Measurements from ENCODE around the gene MUC4. TPM values are rescaled to one million over a fixed set of nuclear protein-coding genes. Genes with fewer than 3 reads are reported as not detected.

The MUC4 gene
- total RNA-seq, 2 donors from 2014 or later, result 0.19 to 0.28 TPM

- H3K4me3 Mint-ChIP-seq, result no peak overlapping the region
- ATAC-seq (no peak), DNase-seq (ENCODE audit: low spot score) (peak; percentile 22)
- peaks cover 0 to 7% of the 10 kb centered on the region in 2 donors for H3K4me1 Mint-ChIP-seq (ENCODE audit: low read depth in 2 of 2)
- no peak overlapping the region for H3K27ac Mint-ChIP-seq
- no peaks in the 10 kb centered on the region for H3K36me3 Mint-ChIP-seq
- no peaks in the 10 kb centered on the region for H3K27me3 Mint-ChIP-seq
- no peaks in the 10 kb centered on the region for H3K9me3 Mint-ChIP-seq
Measured at GRCh38 chr3:195708626-195709481, 102.9 kb downstream of the MUC4 start.

GRCh38 chr3:195708061-195708460 is 103.7 kb downstream of the MUC4 start:
- no peak for ATAC-seq
- Mint-ChIP-seq H3K9me3 (no peaks in the 10 kb centered on the region), H3K27ac (no peak overlapping the region), H3K27me3 (no peaks in the 10 kb centered on the region), H3K4me3 (no peak overlapping the region), H3K4me1 (ENCODE audit: low read depth in 2 of 2) (peaks cover 0 to 7% of the 10 kb centered on the region in 2 donors), H3K36me3 (no peaks in the 10 kb centered on the region)
- DNase-seq (ENCODE audit: low spot score), result peak; percentile 57

GRCh38 chr3:195705081-195705991 is 106.4 kb downstream of the MUC4 start:
- Mint-ChIP-seq H3K4me3 (no peak overlapping the region), H3K4me1 (ENCODE audit: low read depth in 2 of 2) (peaks cover 0 to 7% of the 10 kb centered on the region in 2 donors), H3K9me3 (no peaks in the 10 kb centered on the region), H3K27me3 (no peaks in the 10 kb centered on the region), H3K36me3 (no peaks in the 10 kb centered on the region), H3K27ac (peak overlapping the region in 1 of 2 donors; percentile 26)
- peak; percentile 61 for DNase-seq (ENCODE audit: low spot score)
- peak; percentile 34 to 44 for ATAC-seq

- H3K9me3 Mint-ChIP-seq, result no peaks in the 10 kb centered on the region
Measured at GRCh38 chr3:195704433-195704999, 107.2 kb downstream of the MUC4 start.

GRCh38 chr3:195703776-195704175 is 108.0 kb downstream of the MUC4 start:
- Mint-ChIP-seq H3K27me3 (no peaks in the 10 kb centered on the region), H3K9me3 (no peaks in the 10 kb centered on the region), H3K4me3 (no peak overlapping the region), H3K27ac (no peak overlapping the region), H3K4me1 (ENCODE audit: low read depth in 2 of 2) (peaks cover 1 to 7% of the 10 kb centered on the region in 2 donors), H3K36me3 (peaks cover 2% of the 10 kb centered on the region)
- ATAC-seq (no peak), DNase-seq (ENCODE audit: low spot score) (no peak)

More at GRCh38 chr3:195704433-195704999, 107.2 kb downstream of the MUC4 start:
- ATAC-seq (no peak), DNase-seq (ENCODE audit: low spot score) (no peak)
- peaks cover 0 to 7% of the 10 kb centered on the region in 2 donors for H3K4me1 Mint-ChIP-seq (ENCODE audit: low read depth in 2 of 2)
- H3K27ac Mint-ChIP-seq, result peak overlapping the region in 1 of 2 donors; percentile 26
- H3K4me3 Mint-ChIP-seq, result no peak overlapping the region
- H3K36me3 Mint-ChIP-seq, result no peaks in the 10 kb centered on the region
- no peaks in the 10 kb centered on the region for H3K27me3 Mint-ChIP-seq

GRCh38 chr3:195701042-195701915 is 110.5 kb downstream of the MUC4 start:
- DNase-seq (ENCODE audit: low spot score) (peak; percentile 49), ATAC-seq (no peak)
- Mint-ChIP-seq H3K27me3 (no peaks in the 10 kb centered on the region), H3K4me1 (ENCODE audit: low read depth in 2 of 2) (peaks cover 7 to 9% of the 10 kb centered on the region in 2 donors), H3K4me3 (no peak overlapping the region), H3K36me3 (peaks cover 16% of the 10 kb centered on the region), H3K9me3 (no peaks in the 10 kb centered on the region), H3K27ac (no peak overlapping the region)

GRCh38 chr3:195700319-195700718 is 111.4 kb downstream of the MUC4 start:
- H3K27ac Mint-ChIP-seq, result no peak overlapping the region
- peaks cover 16% of the 10 kb centered on the region for H3K36me3 Mint-ChIP-seq
- H3K4me1 Mint-ChIP-seq (ENCODE audit: low read depth in 2 of 2), result peaks cover 0 to 9% of the 10 kb centered on the region in 2 donors
- peak; percentile 49 for DNase-seq (ENCODE audit: low spot score)
- H3K27me3 Mint-ChIP-seq, result no peaks in the 10 kb centered on the region
- H3K4me3 Mint-ChIP-seq, result no peak overlapping the region
- no peaks in the 10 kb centered on the region for H3K9me3 Mint-ChIP-seq
- ATAC-seq, result no peak

- ATAC-seq (peak in 1 of 2 donors; percentile 55), DNase-seq (ENCODE audit: low spot score) (peak; percentile 41)
- H3K4me3 Mint-ChIP-seq, result no peak overlapping the region
- H3K9me3 Mint-ChIP-seq, result no peaks in the 10 kb centered on the region
- no peaks in the 10 kb centered on the region for H3K27me3 Mint-ChIP-seq
- peaks cover 0 to 9% of the 10 kb centered on the region in 2 donors for H3K4me1 Mint-ChIP-seq (ENCODE audit: low read depth in 2 of 2)
- no peak overlapping the region for H3K27ac Mint-ChIP-seq
- H3K36me3 Mint-ChIP-seq, result peaks cover 16% of the 10 kb centered on the region
Measured at GRCh38 chr3:195699860-195700259, 111.9 kb downstream of the MUC4 start.

- Mint-ChIP-seq H3K9me3 (no peaks in the 10 kb centered on the region), H3K27ac (no peak overlapping the region), H3K4me1 (ENCODE audit: low read depth in 2 of 2) (peaks cover 0 to 9% of the 10 kb centered on the region in 2 donors), H3K36me3 (peaks cover 16% of the 10 kb centered on the region), H3K4me3 (no peak overlapping the region), H3K27me3 (no peaks in the 10 kb centered on the region)
- no peak for ATAC-seq
- DNase-seq (ENCODE audit: low spot score), result peak; percentile 34
Measured at GRCh38 chr3:195699388-195699771, 112.3 kb downstream of the MUC4 start.

GRCh38 chr3:195698647-195699387 is 112.9 kb downstream of the MUC4 start:
- DNase-seq (ENCODE audit: low spot score) (peak; percentile 57), ATAC-seq (no peak)
- H3K4me1 Mint-ChIP-seq (ENCODE audit: low read depth in 2 of 2), result peaks cover 0 to 11% of the 10 kb centered on the region in 2 donors
- H3K36me3 Mint-ChIP-seq, result peaks cover 18% of the 10 kb centered on the region
- no peak overlapping the region for H3K27ac Mint-ChIP-seq
- H3K4me3 Mint-ChIP-seq, result no peak overlapping the region
- no peaks in the 10 kb centered on the region for H3K27me3 Mint-ChIP-seq
- H3K9me3 Mint-ChIP-seq, result no peaks in the 10 kb centered on the region

- Mint-ChIP-seq H3K9me3 (no peaks in the 10 kb centered on the region), H3K36me3 (peaks cover 22% of the 10 kb centered on the region), H3K27me3 (no peaks in the 10 kb centered on the region), H3K27ac (no peak overlapping the region), H3K4me3 (no peak overlapping the region), H3K4me1 (ENCODE audit: low read depth in 2 of 2) (peaks cover 0 to 12% of the 10 kb centered on the region in 2 donors)
- no peak for DNase-seq (ENCODE audit: low spot score)
- no peak for ATAC-seq
Measured at GRCh38 chr3:195698325-195698646, 113.4 kb downstream of the MUC4 start.

GRCh38 chr3:195697582-195698324 is 114.0 kb downstream of the MUC4 start:
- DNase-seq (ENCODE audit: low spot score) (peak; percentile 62), ATAC-seq (no peak)
- Mint-ChIP-seq H3K4me1 (ENCODE audit: low read depth in 2 of 2) (peaks cover 3 to 15% of the 10 kb centered on the region in 2 donors), H3K36me3 (peaks cover 24% of the 10 kb centered on the region), H3K27me3 (no peaks in the 10 kb centered on the region), H3K9me3 (no peaks in the 10 kb centered on the region), H3K27ac (no peak overlapping the region), H3K4me3 (no peak overlapping the region)
